ENCODE results near the gene CREB3. TPM values are rescaled to one million over a fixed set of nuclear protein-coding genes. Genes with fewer than 3 reads are reported as not detected.

The CREB3 gene
- total RNA-seq, 1 donor from 2014 or later = 28.8 TPM

- no peak for ATAC-seq
These were observed 32.4 kb upstream of the CREB3 start for GRCh38 chr9:35700031-35700430.

DNA sequence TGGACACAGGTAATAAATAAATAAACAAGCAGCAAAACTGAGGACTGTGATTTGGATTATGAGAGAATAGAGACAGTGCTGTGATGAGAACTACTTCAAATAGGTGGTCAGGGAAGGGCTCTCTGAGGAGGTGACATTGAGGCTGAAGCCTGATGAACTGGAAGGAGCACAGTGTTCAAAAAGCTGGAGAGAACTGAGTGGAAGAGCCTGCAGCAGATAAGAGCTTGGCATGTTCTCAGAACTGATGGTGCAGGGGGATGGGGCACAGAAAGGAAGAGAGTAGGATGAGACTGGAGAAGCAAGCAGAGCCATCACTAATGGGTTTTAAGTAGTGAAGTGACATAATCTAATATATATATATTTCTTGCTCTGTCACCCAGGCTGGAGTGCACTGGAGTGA lies 31.5 kb upstream of the CREB3 start:
- no peak for ATAC-seq
- intact Hi-C loops (cut with DNase I) = no loop called here

More at GRCh38 chr9:35700031-35700430, 32.4 kb upstream of the CREB3 start:
- intact Hi-C loops (cut with DNase I) = no loop called here
- DNase-seq (ENCODE audit: low spot score) = no peak

GRCh38 chr9:35702696-35703095 lies 29.8 kb upstream of the CREB3 start:
- intact Hi-C loops (cut with DNase I) = no loop called here
- no peak for DNase-seq (ENCODE audit: low spot score)
- no peak for ATAC-seq

More for the DNA sequence above, 31.5 kb upstream of the CREB3 start:
- no peak for DNase-seq (ENCODE audit: low spot score)

DNA sequence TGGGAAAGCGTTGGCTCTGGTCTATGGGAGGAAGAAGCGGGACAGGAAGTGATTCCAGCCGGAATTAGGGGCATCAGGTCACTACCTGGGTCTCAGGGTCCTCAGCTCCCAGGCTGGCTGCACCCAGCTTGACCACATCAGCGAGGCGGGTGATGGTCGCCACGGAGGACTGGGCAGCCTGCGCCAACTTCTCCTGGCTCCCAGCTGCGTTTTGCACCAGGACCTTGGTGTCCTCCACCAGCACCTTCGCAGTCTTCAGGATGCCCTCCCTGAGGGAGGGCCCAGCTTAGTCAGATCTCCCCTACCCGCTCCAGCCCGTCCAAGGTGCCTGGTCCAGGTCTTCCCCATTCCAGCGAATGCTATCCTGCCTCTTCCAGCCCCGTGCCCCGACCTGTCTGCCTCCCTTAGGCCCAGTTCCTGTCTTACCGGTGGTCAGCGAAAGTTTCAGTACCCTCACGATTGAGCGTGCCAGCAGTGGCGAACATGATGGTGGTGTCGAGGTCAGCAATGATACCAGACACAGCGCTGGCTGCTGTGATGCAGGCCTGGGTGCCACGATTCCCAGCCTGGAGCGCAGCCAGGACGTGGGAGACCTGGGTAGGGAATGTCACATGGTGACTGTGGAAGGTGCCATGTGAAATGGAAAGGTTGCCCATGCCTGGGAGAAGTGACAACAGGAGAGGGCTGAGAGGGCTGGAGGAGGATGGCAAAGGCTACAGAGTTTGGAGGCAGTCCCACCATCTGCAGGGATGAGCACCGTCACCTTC lies 28.4 kb upstream of the CREB3 start:
- ATAC-seq = peak; percentile 5
- intact Hi-C loops (cut with DNase I) = no loop called here

DNA sequence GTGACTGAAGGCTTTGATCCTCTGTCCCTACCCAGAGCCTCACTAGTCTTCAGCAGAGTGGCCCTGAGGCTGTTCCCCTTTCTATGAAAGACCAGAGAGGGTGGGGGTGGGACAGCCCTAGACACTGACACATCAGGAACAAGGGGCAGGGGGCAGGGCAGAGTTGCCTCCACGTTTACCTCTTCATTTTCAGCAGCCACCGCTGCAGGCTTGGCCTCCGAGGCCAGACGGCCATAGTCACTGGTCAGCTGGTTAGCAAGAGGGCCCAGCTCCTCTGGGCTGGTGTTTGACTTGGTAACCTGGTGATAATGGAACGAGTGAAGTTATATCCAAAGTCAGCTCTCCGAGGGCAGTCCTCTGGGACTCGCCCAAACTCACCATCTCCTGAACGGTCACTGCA lies 27.1 kb upstream of the CREB3 start:
- intact Hi-C loops (cut with DNase I) = no loop called here
- no peak for DNase-seq (ENCODE audit: low spot score)
- ATAC-seq = no peak

More for the DNA sequence above, 28.4 kb upstream of the CREB3 start:
- DNase-seq (ENCODE audit: low spot score) = no peak

- intact Hi-C loops (cut with DNase I) = no loop called here
- DNase-seq (ENCODE audit: low spot score) = no peak
- ATAC-seq = no peak
These were observed 26.5 kb upstream of the CREB3 start for GRCh38 chr9:35705836-35706430.

GRCh38 chr9:35706951-35707350 lies 25.5 kb upstream of the CREB3 start:
- DNase-seq (ENCODE audit: low spot score) = no peak
- no peak for ATAC-seq

GRCh38 chr9:35708146-35708545 lies 24.3 kb upstream of the CREB3 start:
- DNase-seq (ENCODE audit: low spot score) (no peak), ATAC-seq (no peak)
- intact Hi-C loops (cut with DNase I) = no loop called here

More at GRCh38 chr9:35706951-35707350, 25.5 kb upstream of the CREB3 start:
- intact Hi-C loops (cut with DNase I) = no loop called here

DNA sequence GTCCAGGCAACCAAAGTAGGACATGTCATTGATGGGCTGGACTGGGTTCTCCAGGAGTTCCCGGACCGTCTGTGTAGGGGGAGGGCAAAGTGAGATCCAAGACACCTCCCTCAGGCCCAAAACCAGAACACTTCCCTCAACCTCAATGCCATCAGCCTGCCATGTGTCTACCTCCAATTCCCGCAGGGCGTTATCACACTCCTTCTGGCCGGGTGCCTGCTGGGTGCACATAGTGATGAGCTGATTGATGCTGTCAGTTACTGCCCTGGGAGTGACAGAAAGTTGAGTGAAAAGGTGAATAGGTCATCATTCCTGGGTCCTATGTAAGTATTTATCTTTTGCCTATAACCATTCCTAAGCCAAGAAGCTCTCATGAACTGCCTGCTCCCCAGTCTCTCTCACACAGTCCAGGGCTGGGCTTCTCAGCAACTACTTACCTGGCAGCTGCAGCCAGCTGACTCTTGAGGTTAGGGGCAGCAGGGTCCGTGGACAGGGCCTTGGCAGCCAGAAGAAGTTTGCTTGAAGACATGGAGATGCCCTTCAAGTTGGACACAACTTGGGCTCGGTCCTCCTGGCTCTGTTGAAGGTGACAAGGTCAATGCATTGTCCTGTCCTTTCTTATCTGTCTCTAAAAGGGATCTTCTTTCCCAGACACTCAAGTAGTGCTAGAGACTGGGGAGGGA lies 21.5 kb upstream of the CREB3 start:
- no peak for ATAC-seq
- intact Hi-C loops (cut with DNase I) = no loop called here
- DNase-seq (ENCODE audit: low spot score) = no peak

- intact Hi-C loops (cut with DNase I) = no loop called here
- DNase-seq (ENCODE audit: low spot score) = no peak
- no peak for ATAC-seq
These were observed 20.7 kb upstream of the CREB3 start for GRCh38 chr9:35711501-35712428.

GRCh38 chr9:35712762-35713400 lies 19.6 kb upstream of the CREB3 start:
- no peak for ATAC-seq
- DNase-seq (ENCODE audit: low spot score) = no peak
- intact Hi-C loops (cut with DNase I) = no loop called here

DNA sequence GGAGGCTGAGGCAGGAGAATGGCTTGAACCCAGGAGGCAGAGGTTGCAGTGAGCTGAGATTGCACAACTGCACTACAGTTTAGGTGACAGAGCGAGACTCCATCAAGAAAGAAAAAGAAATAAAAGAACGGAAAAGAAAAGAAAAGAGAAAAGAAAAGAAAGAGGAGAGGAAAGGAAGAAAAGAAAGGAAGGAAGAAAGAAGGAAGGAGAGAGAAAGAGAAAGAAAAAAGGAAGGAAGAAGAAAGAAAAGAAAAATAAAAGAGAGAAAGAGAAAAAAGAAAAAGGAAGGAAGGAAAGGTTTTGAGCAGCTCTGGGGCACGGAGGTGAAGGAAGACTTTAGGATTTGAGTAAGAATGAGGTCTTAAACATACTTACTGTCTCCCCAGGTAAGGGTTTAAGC lies 18.9 kb upstream of the CREB3 start:
- DNase-seq (ENCODE audit: low spot score) (no peak), ATAC-seq (no peak)
- intact Hi-C loops (cut with DNase I) = no loop called here

DNA sequence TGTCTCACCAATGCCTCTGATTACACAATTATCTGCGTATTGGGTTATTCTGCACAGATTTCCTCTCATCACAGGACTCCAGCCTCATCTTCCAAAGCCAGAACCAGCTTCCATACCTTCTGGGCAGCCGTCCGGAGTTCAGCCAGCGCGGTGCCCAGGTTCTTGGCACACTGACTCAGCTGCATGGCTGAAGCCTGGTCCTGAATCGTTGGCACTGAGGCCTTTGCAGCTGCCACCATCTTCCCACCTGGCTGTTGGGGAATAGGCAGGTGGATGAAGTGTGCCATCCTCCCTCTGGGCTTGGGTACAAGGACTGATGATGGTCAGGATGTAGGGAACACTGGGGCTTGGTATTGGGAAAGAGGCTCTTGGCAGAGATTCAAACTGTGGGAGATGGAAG lies 18.3 kb upstream of the CREB3 start:
- DNase-seq (ENCODE audit: low spot score) (no peak), ATAC-seq (no peak)
- intact Hi-C loops (cut with DNase I) = no loop called here

DNA sequence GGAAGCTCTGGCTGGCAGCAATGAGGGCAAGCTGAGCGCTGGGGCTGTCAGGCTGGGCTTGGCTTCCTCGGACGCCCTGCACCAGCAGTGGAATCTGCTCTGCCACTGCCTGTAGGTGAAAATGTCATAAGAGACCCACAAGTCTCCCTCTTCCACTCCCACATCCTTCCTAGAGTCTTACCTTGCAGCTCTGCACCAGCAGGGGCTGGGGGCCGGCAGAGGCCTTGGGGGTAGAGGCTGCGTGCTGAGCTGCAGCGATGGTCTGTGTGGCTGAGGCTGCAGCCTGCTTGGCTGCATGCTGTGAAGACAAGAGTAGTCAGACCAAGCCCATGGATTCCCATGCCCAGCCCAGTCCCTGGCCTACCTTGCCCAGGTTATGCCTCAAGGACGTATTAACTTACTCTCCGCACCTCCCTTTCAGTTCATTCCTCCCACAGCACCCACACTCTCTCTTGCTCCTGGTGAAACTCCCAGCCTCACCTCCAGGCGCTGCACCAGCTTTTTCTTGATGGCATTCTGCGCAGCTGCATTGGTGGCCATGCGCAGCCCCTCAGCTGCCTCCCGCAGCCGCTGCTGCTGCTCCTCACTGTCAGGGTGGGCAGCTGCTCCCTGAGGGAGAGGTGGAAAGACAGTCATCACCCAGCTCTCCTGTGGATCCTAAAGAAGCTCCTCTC lies 17.8 kb upstream of the CREB3 start:
- intact Hi-C loops (cut with DNase I) = no loop called here
- ATAC-seq (no peak), DNase-seq (ENCODE audit: low spot score) (no peak)

- no peak for DNase-seq (ENCODE audit: low spot score)
- intact Hi-C loops (cut with DNase I) = no loop called here
- ATAC-seq = peak; percentile 11
These were observed 16.2 kb upstream of the CREB3 start for GRCh38 chr9:35716230-35716629.

DNA sequence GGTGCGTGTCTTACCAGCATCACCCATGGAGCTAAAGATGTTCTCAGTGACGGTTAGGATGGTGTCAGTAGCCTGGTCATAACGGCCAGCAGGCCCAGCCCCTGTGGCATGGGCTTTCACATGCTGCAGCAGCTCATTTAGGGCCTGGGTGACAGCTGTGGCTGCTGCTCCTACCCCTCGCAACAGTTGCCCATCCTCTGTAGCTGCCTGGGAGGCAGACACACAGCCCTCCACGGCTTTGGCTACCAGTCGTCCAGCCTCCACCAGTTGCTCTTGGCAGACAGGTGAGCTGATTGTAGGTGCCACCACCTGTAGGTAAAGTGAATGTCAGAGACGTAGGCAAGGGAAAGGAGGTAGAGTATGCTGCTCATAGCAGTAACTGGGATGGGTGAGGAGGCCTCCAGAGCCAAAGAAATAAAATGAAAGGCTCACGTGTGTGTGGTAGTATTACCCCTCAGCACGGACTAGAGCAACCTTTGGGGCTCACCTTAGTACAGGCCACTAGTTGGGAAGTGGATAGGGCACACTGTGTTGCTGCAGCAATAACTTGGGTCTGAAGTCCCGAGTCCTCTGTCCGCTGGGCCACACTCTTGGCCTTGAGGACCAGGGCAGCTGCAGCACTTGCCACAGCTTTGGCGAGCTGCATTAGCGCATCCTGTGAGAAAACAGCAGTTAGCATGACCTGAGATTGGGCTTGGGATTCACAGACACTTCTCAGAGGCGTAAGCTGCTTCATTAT lies 15.2 kb upstream of the CREB3 start:
- DNase-seq (ENCODE audit: low spot score) (no peak), ATAC-seq (no peak)
- intact Hi-C loops (cut with DNase I) = no loop called here

DNA sequence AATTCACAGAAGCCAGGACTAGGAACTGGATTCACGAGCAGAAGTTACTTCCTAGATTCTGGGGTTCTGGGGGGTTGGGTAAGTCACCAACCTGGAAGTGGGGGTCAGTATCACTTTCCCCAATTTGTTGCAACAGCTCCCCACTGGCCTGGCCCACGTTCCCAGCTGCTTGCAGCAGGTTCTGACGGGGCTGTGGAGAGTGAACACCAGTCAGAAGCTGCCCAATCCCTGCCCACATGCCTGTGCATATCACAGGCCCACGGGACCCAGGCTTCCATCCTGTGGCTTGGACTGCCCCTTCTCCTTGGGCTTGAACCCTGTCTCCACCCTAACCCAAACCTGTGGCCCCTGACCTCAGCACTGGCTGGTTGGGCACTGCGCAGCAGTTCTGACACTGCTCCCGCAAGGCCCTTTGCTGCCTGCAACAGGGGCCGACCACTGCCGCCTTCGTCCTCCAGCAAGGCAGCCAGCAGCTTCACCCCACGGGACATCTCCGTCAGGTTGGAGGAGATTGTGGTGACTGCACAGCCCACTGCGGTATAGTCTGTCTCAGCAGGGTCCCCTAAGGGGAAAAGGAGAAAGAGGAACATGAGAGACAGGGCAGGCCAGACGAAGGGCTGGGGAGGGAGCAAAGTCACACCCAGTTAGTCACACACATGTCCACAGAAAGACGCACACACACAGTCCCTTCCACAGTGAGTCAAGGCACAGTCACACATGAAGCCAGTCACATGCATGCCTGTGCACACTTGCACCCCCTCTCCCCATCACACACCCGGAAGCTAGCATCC lies 13.6 kb upstream of the CREB3 start:
- DNase-seq (ENCODE audit: low spot score) (no peak), ATAC-seq (no peak)
- intact Hi-C loops (cut with DNase I) = no loop called here

Data from sciatic nerve (tissue), 2 donors.